HEK293 (cell line): Measurements from ENCODE around the gene SLC8A1.

Experiments used
- CTCF ChIA-PET: fragments of 350-600 bp; formaldehyde crosslinking; extraction: SDS; loops from one replicate; lab custom pipeline; 2021; ENCODE audit warnings: antibody characterized with exemption; lab: Yijun Ruan, JAX
- POLR2A ChIA-PET: fragments of 300-600 bp; formaldehyde crosslinking; extraction: SDS; loops from one replicate; lab custom pipeline; 2020; ENCODE audit warnings: antibody characterized with exemption, inconsistent platforms; lab: Yijun Ruan, JAX
- H3K27ac ChIP-seq: fragments of 200-500 bp; sonication (Bioruptor generic); 2 replicates; pipeline ENCODE4 v1.5.1; 2014; ENCODE audit warnings: low read depth, low read length, control low read depth, inconsistent platforms; ENCODE audit errors: extremely low read depth
- H3K36me3 ChIP-seq, 2 experiments: fragments of 200-500 bp in 1 of 2; sonication (Bioruptor generic) in 1 of 2; 1 replicate in 1 of 2; 2 replicates in 1 of 2; pipeline ENCODE4 v1.5.1; 2014 to 2017; ENCODE audit warnings: inconsistent platforms in 2 of 2, low read length in 2 of 2; ENCODE audit not compliant: control insufficient read depth in 2 of 2, insufficient read depth in 1 of 2
- H3K4me1 ChIP-seq: fragments of 200-500 bp; sonication (Bioruptor generic); 2 replicates; pipeline ENCODE4 v1.5.1; 2014; ENCODE audit warnings: mild to moderate bottlenecking, low read length, inconsistent platforms; ENCODE audit not compliant: control insufficient read depth, insufficient read depth
- H3K4me3 ChIP-seq: 2 replicates; pipeline ENCODE4 v1.5.1; 2011; ENCODE audit warnings: low read depth, mild to moderate bottlenecking, control low read depth, low read length, moderate library complexity
- H3K9me3 ChIP-seq: fragments of 200-500 bp; sonication (Bioruptor generic); 2 replicates; pipeline ENCODE4 v1.5.1; 2014; ENCODE audit warnings: low read depth, low read length, inconsistent platforms; ENCODE audit not compliant: control insufficient read depth, insufficient read depth
- BCL11A ChIP-seq: fragments of 450-650 bp; formaldehyde crosslinking; IDR thresholded peaks from 2 replicates; pipeline ENCODE4 v1.5.1; 2016; ENCODE audit warnings: low read depth, missing biosample characterization, missing genetic modification characterization
- OSR2 ChIP-seq: fragments of 450-650 bp; formaldehyde crosslinking; IDR thresholded peaks from 2 replicates; pipeline ENCODE4 v1.5.1; 2016; ENCODE audit warnings: missing biosample characterization, missing genetic modification characterization
- RBAK ChIP-seq: fragments of 450-650 bp; formaldehyde crosslinking; IDR thresholded peaks from 2 replicates; pipeline ENCODE4 v1.5.1; 2016; ENCODE audit warnings: missing biosample characterization, missing genetic modification characterization
- SALL2 ChIP-seq: fragments of 450-650 bp; formaldehyde crosslinking; IDR thresholded peaks from 2 replicates; pipeline ENCODE4 v1.5.0; 2017; ENCODE audit warnings: missing biosample characterization, mild to moderate bottlenecking, missing genetic modification characterization, borderline replicate concordance
- YY2 ChIP-seq: fragments of 450-650 bp; formaldehyde crosslinking; IDR thresholded peaks from 2 replicates; pipeline ENCODE4 v1.5.1; 2016; ENCODE audit warnings: missing biosample characterization, missing genetic modification characterization
- ZBTB21 ChIP-seq: fragments of 450-650 bp; formaldehyde crosslinking; IDR thresholded peaks from 2 replicates; pipeline ENCODE4 v1.5.1; 2017; ENCODE audit warnings: missing biosample characterization, missing genetic modification characterization
- ZNF112 ChIP-seq: fragments of 450-650 bp; formaldehyde crosslinking; IDR thresholded peaks from 2 replicates; pipeline ENCODE4 v1.5.0; 2017; ENCODE audit warnings: missing biosample characterization, missing genetic modification characterization
- ZNF169 ChIP-seq: fragments of 450-650 bp; formaldehyde crosslinking; IDR thresholded peaks from 2 replicates; pipeline ENCODE4 v1.5.1; 2016; ENCODE audit warnings: missing biosample characterization, missing genetic modification characterization
- ZNF302 ChIP-seq: fragments of 450-650 bp; formaldehyde crosslinking; IDR thresholded peaks from 2 replicates; pipeline ENCODE4 v1.5.1; 2016; ENCODE audit warnings: missing biosample characterization, missing genetic modification characterization, low read depth
- ZNF324 ChIP-seq: fragments of 450-650 bp; formaldehyde crosslinking; IDR thresholded peaks from 2 replicates; pipeline ENCODE4 v1.5.1; 2016; ENCODE audit warnings: missing biosample characterization, missing genetic modification characterization
- ZNF335 ChIP-seq: fragments of 450-650 bp; formaldehyde crosslinking; conservative IDR thresholded peaks from 2 replicates; pipeline ENCODE4 v1.5.1; 2016; ENCODE audit warnings: missing biosample characterization, missing genetic modification characterization
- ZNF350 ChIP-seq: fragments of 450-650 bp; formaldehyde crosslinking; IDR thresholded peaks from 2 replicates; pipeline ENCODE4 v1.5.0; 2017; ENCODE audit warnings: missing biosample characterization, mild to moderate bottlenecking, missing genetic modification characterization
- ZNF416 ChIP-seq: fragments of 450-650 bp; formaldehyde crosslinking; IDR thresholded peaks from 2 replicates; pipeline ENCODE4 v1.5.1; 2016; ENCODE audit warnings: missing biosample characterization, missing genetic modification characterization
- ZNF510 ChIP-seq: fragments of 450-650 bp; formaldehyde crosslinking; IDR thresholded peaks from 2 replicates; pipeline ENCODE4 v1.5.1; 2018; ENCODE audit warnings: mild to moderate bottlenecking, missing genetic modification characterization, missing biosample characterization; ENCODE audit not compliant: insufficient replicate concordance
- ZNF544 ChIP-seq: fragments of 450-650 bp; formaldehyde crosslinking; IDR thresholded peaks from 2 replicates; pipeline ENCODE4 v1.5.0; 2017; ENCODE audit warnings: missing biosample characterization, missing genetic modification characterization
- ZNF548 ChIP-seq: fragments of 450-650 bp; formaldehyde crosslinking; IDR thresholded peaks from 2 replicates; pipeline ENCODE4 v1.5.1; 2016; ENCODE audit warnings: missing biosample characterization, missing genetic modification characterization
- ZNF596 ChIP-seq: fragments of 450-650 bp; IDR thresholded peaks from 2 replicates; pipeline ENCODE4 v1.5.0; 2018; ENCODE audit warnings: missing biosample characterization, mild to moderate bottlenecking, missing genetic modification characterization, moderate library complexity
- TF ChIP-seq, protein P1 (sequence below): fragments of 450-650 bp; formaldehyde crosslinking; IDR thresholded peaks from 2 replicates; pipeline ENCODE4 v1.5.1; 2016; ENCODE audit warnings: missing biosample characterization, missing genetic modification characterization
- TF ChIP-seq, protein P2 (sequence below): fragments of 450-650 bp; formaldehyde crosslinking; IDR thresholded peaks from 2 replicates; pipeline ENCODE4 v1.5.1; 2017; ENCODE audit warnings: missing biosample characterization, missing genetic modification characterization
- TF ChIP-seq, protein P3 (sequence below): fragments of 450-650 bp; formaldehyde crosslinking; IDR thresholded peaks from 2 replicates; pipeline ENCODE4 v1.5.1; 2016; ENCODE audit warnings: missing biosample characterization, missing genetic modification characterization
- TF ChIP-seq, protein P4 (sequence below): fragments of 450-650 bp; formaldehyde crosslinking; IDR thresholded peaks from 2 replicates; pipeline ENCODE4 v1.5.1; 2017; ENCODE audit warnings: missing biosample characterization, missing genetic modification characterization
- TF ChIP-seq, protein P5 (sequence below): fragments of 450-650 bp; formaldehyde crosslinking; IDR thresholded peaks from 2 replicates; pipeline ENCODE4 v1.5.1; 2016; ENCODE audit warnings: missing biosample characterization, missing genetic modification characterization

Gene SLC8A1

DNA sequence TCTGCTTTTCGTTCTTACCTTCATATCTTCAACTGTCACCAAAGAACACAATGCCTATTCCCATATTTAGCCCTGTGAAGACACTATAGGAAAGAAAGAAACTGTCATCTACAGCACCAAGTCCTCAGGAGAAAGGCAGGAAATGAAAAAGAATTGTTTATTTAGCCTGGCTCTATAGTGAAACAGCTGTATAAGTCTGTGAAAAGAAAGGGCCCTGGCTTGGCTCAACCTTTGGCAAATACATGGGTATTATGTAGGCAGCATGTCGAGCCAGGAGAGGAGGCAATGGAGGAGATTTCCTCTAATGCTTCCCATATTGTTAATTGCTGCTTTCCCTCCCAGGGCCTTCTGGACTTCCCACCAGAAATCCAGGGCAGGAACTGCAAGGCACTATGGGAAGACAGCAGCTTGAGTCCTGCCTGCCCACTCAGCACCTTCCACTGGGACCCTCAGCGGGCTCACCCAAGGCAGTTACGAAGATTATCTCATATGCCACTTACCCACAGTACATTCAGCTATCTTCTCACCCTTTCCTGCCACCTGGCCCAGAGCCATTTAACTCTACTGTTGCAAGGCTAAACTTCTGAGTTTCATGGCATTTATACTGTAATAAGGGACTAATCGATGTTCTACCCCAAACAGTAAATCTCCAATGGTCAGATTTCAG lies 30.1 kb downstream of the SLC8A1 start (continued):
- TF ChIP-seq, protein P1, sequence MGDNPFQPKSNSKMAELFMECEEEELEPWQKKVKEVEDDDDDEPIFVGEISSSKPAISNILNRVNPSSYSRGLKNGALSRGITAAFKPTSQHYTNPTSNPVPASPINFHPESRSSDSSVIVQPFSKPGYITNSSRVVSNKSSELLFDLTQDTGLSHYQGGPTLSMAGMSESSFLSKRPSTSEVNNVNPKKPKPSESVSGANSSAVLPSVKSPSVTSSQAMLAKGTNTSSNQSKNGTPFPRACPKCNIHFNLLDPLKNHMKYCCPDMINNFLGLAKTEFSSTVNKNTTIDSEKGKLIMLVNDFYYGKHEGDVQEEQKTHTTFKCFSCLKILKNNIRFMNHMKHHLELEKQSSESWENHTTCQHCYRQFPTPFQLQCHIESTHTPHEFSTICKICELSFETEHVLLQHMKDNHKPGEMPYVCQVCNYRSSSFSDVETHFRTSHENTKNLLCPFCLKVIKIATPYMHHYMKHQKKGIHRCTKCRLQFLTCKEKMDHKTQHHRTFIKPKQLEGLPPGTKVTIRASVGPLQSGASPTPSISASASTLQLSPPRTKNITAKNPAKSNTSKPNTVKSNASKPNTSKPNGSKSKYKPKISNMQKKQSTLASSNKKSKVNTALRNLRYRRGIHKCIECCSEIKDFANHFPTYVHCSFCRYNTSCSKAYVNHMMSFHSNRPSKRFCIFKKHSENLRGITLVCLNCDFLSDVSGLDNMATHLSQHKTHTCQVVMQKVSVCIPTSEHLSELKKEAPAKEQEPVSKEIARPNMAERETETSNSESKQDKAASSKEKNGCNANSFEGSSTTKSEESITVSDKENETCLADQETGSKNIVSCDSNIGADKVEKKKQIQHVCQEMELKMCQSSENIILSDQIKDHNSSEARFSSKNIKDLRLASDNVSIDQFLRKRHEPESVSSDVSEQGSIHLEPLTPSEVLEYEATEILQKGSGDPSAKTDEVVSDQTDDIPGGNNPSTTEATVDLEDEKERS = no peak
- TF ChIP-seq, protein P2, sequence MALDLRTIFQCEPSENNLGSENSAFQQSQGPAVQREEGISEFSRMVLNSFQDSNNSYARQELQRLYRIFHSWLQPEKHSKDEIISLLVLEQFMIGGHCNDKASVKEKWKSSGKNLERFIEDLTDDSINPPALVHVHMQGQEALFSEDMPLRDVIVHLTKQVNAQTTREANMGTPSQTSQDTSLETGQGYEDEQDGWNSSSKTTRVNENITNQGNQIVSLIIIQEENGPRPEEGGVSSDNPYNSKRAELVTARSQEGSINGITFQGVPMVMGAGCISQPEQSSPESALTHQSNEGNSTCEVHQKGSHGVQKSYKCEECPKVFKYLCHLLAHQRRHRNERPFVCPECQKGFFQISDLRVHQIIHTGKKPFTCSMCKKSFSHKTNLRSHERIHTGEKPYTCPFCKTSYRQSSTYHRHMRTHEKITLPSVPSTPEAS = no peak
- TF ChIP-seq, protein P3, sequence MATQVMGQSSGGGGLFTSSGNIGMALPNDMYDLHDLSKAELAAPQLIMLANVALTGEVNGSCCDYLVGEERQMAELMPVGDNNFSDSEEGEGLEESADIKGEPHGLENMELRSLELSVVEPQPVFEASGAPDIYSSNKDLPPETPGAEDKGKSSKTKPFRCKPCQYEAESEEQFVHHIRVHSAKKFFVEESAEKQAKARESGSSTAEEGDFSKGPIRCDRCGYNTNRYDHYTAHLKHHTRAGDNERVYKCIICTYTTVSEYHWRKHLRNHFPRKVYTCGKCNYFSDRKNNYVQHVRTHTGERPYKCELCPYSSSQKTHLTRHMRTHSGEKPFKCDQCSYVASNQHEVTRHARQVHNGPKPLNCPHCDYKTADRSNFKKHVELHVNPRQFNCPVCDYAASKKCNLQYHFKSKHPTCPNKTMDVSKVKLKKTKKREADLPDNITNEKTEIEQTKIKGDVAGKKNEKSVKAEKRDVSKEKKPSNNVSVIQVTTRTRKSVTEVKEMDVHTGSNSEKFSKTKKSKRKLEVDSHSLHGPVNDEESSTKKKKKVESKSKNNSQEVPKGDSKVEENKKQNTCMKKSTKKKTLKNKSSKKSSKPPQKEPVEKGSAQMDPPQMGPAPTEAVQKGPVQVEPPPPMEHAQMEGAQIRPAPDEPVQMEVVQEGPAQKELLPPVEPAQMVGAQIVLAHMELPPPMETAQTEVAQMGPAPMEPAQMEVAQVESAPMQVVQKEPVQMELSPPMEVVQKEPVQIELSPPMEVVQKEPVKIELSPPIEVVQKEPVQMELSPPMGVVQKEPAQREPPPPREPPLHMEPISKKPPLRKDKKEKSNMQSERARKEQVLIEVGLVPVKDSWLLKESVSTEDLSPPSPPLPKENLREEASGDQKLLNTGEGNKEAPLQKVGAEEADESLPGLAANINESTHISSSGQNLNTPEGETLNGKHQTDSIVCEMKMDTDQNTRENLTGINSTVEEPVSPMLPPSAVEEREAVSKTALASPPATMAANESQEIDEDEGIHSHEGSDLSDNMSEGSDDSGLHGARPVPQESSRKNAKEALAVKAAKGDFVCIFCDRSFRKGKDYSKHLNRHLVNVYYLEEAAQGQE (tag by site-specific recombination) = no peak

DNA sequence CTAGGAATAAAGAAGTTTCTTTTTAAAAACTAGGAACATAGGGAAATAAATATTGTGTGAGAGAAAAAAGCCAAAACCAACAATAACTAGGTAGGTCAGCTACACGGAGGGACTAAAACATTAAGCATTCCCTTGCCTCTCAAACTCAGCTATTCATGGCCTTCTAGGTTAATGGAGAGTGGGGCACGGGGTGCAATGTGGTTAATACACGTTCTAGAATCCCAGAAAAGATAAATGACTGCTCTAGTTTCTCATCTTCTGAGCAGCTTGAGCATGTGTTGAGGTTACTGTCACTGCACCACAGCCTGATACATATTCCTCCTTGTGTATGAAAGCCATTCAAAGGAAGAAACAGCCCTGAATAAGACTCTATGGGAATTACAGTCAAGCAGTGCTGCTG lies 31.4 kb downstream of the SLC8A1 start:
- TF ChIP-seq ZNF350 (tag by site-specific recombination) (no peak), ZNF544 (tag by site-specific recombination) (no peak), ZNF548 (tag by site-specific recombination) (no peak), ZNF510 (no peak), ZNF112 (tag by site-specific recombination) (no peak), ZNF335 (tag by site-specific recombination) (no peak), BCL11A (tag by site-specific recombination) (no peak), ZNF302 (tag by site-specific recombination) (no peak), ZNF169 (tag by site-specific recombination) (no peak), ZNF596 (tag by site-specific recombination) (no peak), SALL2 (no peak), OSR2 (tag by site-specific recombination) (no peak), ZNF324 (tag by site-specific recombination) (no peak), ZNF416 (tag by site-specific recombination) (no peak), YY2 (tag by site-specific recombination) (no peak), RBAK (tag by site-specific recombination) (no peak), ZBTB21 (tag by site-specific recombination) (no peak)
- TF ChIP-seq, protein P4, sequence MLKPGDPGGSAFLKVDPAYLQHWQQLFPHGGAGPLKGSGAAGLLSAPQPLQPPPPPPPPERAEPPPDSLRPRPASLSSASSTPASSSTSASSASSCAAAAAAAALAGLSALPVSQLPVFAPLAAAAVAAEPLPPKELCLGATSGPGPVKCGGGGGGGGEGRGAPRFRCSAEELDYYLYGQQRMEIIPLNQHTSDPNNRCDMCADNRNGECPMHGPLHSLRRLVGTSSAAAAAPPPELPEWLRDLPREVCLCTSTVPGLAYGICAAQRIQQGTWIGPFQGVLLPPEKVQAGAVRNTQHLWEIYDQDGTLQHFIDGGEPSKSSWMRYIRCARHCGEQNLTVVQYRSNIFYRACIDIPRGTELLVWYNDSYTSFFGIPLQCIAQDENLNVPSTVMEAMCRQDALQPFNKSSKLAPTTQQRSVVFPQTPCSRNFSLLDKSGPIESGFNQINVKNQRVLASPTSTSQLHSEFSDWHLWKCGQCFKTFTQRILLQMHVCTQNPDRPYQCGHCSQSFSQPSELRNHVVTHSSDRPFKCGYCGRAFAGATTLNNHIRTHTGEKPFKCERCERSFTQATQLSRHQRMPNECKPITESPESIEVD = no peak
- TF ChIP-seq, protein P5, sequence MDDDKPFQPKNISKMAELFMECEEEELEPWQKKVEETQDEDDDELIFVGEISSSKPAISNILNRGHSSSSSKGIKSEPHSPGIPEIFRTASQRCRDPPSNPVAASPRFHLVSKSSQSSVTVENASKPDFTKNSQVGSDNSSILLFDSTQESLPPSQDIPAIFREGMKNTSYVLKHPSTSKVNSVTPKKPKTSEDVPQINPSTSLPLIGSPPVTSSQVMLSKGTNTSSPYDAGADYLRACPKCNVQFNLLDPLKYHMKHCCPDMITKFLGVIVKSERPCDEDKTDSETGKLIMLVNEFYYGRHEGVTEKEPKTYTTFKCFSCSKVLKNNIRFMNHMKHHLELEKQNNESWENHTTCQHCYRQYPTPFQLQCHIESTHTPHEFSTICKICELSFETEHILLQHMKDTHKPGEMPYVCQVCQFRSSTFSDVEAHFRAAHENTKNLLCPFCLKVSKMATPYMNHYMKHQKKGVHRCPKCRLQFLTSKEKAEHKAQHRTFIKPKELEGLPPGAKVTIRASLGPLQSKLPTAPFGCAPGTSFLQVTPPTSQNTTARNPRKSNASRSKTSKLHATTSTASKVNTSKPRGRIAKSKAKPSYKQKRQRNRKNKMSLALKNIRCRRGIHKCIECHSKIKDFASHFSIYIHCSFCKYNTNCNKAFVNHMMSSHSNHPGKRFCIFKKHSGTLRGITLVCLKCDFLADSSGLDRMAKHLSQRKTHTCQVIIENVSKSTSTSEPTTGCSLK (tag by site-specific recombination) = no peak
- TF ChIP-seq, all 188 proteins: peak for 0
- POLR2A ChIA-PET = no interaction called here
- no peaks in the 10 kb centered on the region for H3K4me1 ChIP-seq
- no peaks in the 10 kb centered on the region for H3K9me3 ChIP-seq
- no peaks in the 10 kb centered on the region for H3K36me3 ChIP-seq
- H3K27ac ChIP-seq = no peak overlapping the region
- no peak overlapping the region for H3K4me3 ChIP-seq
- CTCF ChIA-PET = no interaction called here
